PC-9 (cell line): ENCODE data around the gene POU5F1. TPM values are rescaled to one million over a fixed set of nuclear protein-coding genes. Genes with fewer than 3 reads are reported as not detected.

Source experiments
- BruUV-seq: library from RNA; stranded (reverse); fragments of 400-500 nt; replicated peaks from 2 replicates; lab custom pipeline; 2021; lab: Mats Ljungman, UMichigan
- CTCF ChIA-PET: fragments of 300-600 bp; sonication (Branson Sonifier 250); formaldehyde crosslinking; loops from one replicate; lab custom pipeline; 2022; ENCODE audit warnings: antibody characterized with exemption; lab: Charles Lee
- POLR2A ChIA-PET: fragments of 300-600 bp; sonication (Branson Sonifier 250); formaldehyde crosslinking; loops from one replicate; lab custom pipeline; 2022; ENCODE audit warnings: antibody characterized with exemption; ENCODE audit not compliant: unreplicated experiment; lab: Charles Lee
- DNase-seq, 2 experiments: peaks; one replicate each; pipeline versions ENCODE4 v3.0.0 to v3.0.0-alpha.2; 2015 to 2022; ENCODE audit warnings: mixed read lengths in 1 of 2
- H2AFZ ChIP-seq: fragments of 200-600 bp; sonication (generic); 2 replicates; pipeline ENCODE4 v1.8.1; 2017; ENCODE audit warnings: antibody characterized with exemption
- H3F3A ChIP-seq: fragments of 200-600 bp; sonication (generic); 2 replicates; pipeline ENCODE4 v1.8.1; 2017; ENCODE audit warnings: antibody characterized with exemption, mild to moderate bottlenecking, low read depth; ENCODE audit not compliant: insufficient read depth
- H3K27ac ChIP-seq: fragments of 200-600 bp; sonication (generic); 2 replicates; pipeline ENCODE4 v1.6.1; 2016; ENCODE audit warnings: mixed run types
- H3K27me3 ChIP-seq: fragments of 200-600 bp; sonication (generic); 2 replicates; pipeline ENCODE4 v1.6.1; 2016; ENCODE audit warnings: low read depth, mixed run types; ENCODE audit not compliant: insufficient read depth
- H3K36me3 ChIP-seq: fragments of 200-600 bp; sonication (generic); 2 replicates; pipeline ENCODE4 v1.6.1; 2016; ENCODE audit warnings: low read depth, mixed run types
- H3K4me1 ChIP-seq: fragments of 200-600 bp; sonication (generic); replicated peaks from 2 replicates; pipeline ENCODE4 v1.6.1; 2016; ENCODE audit warnings: mixed run types; ENCODE audit not compliant: insufficient read depth
- H3K4me2 ChIP-seq: fragments of 200-600 bp; sonication (generic); 2 replicates; pipeline ENCODE4 v1.6.1; 2017; ENCODE audit warnings: mixed run types
- H3K4me3 ChIP-seq: fragments of 200-600 bp; sonication (generic); 2 replicates; pipeline ENCODE4 v1.6.1; 2016; ENCODE audit warnings: mixed run types
- H3K79me2 ChIP-seq: fragments of 200-600 bp; sonication (generic); 2 replicates; pipeline ENCODE4 v1.6.1; 2017; ENCODE audit warnings: low read depth, mixed run types
- H3K9me2 ChIP-seq: fragments of 200-600 bp; sonication (generic); 2 replicates; pipeline ENCODE4 v1.8.1; 2017; ENCODE audit warnings: mild to moderate bottlenecking; ENCODE audit not compliant: insufficient read depth
- H3K9me3 ChIP-seq: fragments of 200-600 bp; sonication (generic); 2 replicates; pipeline ENCODE4 v1.8.1; 2016; ENCODE audit warnings: low read depth; ENCODE audit not compliant: insufficient read depth
- H4K20me1 ChIP-seq: fragments of 200-600 bp; sonication (generic); 2 replicates; pipeline ENCODE4 v1.8.1; 2017; ENCODE audit not compliant: insufficient read depth
- EZH2 ChIP-seq: fragments of 200-600 bp; sonication (generic); IDR thresholded peaks from 2 replicates; pipeline ENCODE4 v1.8.0; 2017; ENCODE audit warnings: antibody characterized with exemption, low read depth
- intact Hi-C: fragments of 100-400 bp; cut with micrococcal nuclease; formaldehyde crosslinking; loops from one replicate; pipeline ENCODE4 v1.10.0; 2022; ENCODE audit not compliant: unreplicated experiment
- total RNA-seq: library from RNA; stranded (reverse); gene quantifications from 2 replicates; pipeline ENCODE4 v1.2.3, GENCODE V29; 2021
- TF ChIP-seq, protein P1 (sequence below): fragments of 200-600 bp; sonication (generic); conservative IDR thresholded peaks from 2 replicates; pipeline ENCODE4 v1.6.1; 2017; ENCODE audit warnings: mixed run types, antibody characterized with exemption, mild to moderate bottlenecking, moderate library complexity

POU5F1 gene
- total RNA-seq, 1 experiment from 2014 or later, result 1.4 TPM

- no peaks in the 10 kb centered on the region for H3K36me3 ChIP-seq
- peaks cover 16% of the 10 kb centered on the region for H3K4me1 ChIP-seq
- H2AFZ ChIP-seq, result peak overlapping the region; percentile 96
- ChIA-PET POLR2A (interaction anchor here (0.5 to 0.9 kb wide), 6 partner anchors 10 to 946 kb away, joined by 3 to 11 read pairs (median 4); partner anchors contain the start of gene TRIM26), CTCF (interaction anchor here (0.6 to 0.7 kb wide), 3 partner anchors 16 to 207 kb away, joined by 3 read pairs; no protein-coding TSS in a partner anchor)
- H3K9me3 ChIP-seq, result no peaks in the 10 kb centered on the region
- H3K9me2 ChIP-seq, result no peaks in the 10 kb centered on the region
- H3F3A ChIP-seq, result no peaks in the 10 kb centered on the region
- H3K4me3 ChIP-seq, result peak overlapping the region; percentile 89
- H3K4me2 ChIP-seq, result peak overlapping the region; percentile 81
- peak in 1 of 2 experiments; percentile 40 for DNase-seq
- no peak overlapping the region for H3K27ac ChIP-seq
- H4K20me1 ChIP-seq, result no peaks in the 10 kb centered on the region; the same call in 1 of the 2 replicates
- BruUV-seq, result TSS peak; percentile 59
- intact Hi-C loops, result loop anchor here (1.0 to 2.0 kb wide), 2 partner anchors 10 to 34 kb away; no protein-coding TSS in a partner anchor
- TF ChIP-seq, protein P1, sequence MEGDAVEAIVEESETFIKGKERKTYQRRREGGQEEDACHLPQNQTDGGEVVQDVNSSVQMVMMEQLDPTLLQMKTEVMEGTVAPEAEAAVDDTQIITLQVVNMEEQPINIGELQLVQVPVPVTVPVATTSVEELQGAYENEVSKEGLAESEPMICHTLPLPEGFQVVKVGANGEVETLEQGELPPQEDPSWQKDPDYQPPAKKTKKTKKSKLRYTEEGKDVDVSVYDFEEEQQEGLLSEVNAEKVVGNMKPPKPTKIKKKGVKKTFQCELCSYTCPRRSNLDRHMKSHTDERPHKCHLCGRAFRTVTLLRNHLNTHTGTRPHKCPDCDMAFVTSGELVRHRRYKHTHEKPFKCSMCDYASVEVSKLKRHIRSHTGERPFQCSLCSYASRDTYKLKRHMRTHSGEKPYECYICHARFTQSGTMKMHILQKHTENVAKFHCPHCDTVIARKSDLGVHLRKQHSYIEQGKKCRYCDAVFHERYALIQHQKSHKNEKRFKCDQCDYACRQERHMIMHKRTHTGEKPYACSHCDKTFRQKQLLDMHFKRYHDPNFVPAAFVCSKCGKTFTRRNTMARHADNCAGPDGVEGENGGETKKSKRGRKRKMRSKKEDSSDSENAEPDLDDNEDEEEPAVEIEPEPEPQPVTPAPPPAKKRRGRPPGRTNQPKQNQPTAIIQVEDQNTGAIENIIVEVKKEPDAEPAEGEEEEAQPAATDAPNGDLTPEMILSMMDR, result no peak
- no peak for TF ChIP-seq EZH2
- H3K79me2 ChIP-seq, result no peaks in the 10 kb centered on the region
- H3K27me3 ChIP-seq, result no peaks in the 10 kb centered on the region
Observed at GRCh38 chr6:31158863-31159855, 11.3 kb downstream of the POU5F1 start.

GRCh38 chr6:31158140-31158862 lies 12.2 kb downstream of the POU5F1 start, which contains the start of gene TCF19:
Gene TCF19, plus strand, starts transcription at chr6:31158589. Its CDS starts 881 bp downstream, at chr6:31159470.
- DNase-seq, result peak; percentile 96 to 100
- Histone ChIP-seq H3F3A (no peaks in the 10 kb centered on the region), H4K20me1 (no peaks in the 10 kb centered on the region; the same call in 1 of the 2 replicates), H3K79me2 (no peaks in the 10 kb centered on the region), H2AFZ (peak within 1 kb of the TSS; percentile 96), H3K27ac (no peak within 1 kb of the TSS), H3K4me3 (peak within 1 kb of the TSS; percentile 89), H3K27me3 (no peaks in the 10 kb centered on the region), H3K36me3 (no peaks in the 10 kb centered on the region), H3K9me2 (no peaks in the 10 kb centered on the region), H3K4me1 (peaks cover 16% of the 10 kb centered on the region), H3K9me3 (no peaks in the 10 kb centered on the region), H3K4me2 (peak within 1 kb of the TSS; percentile 94)
- POLR2A ChIA-PET, result interaction anchor here (0.5 to 0.9 kb wide), 5 partner anchors 11 to 945 kb away, joined by 3 to 11 read pairs (median 4); partner anchors contain the start of gene TRIM26
- no TSS peak for BruUV-seq
- TF ChIP-seq, protein P1, result no peak
- no peak for TF ChIP-seq EZH2
- intact Hi-C loops, result loop anchor here (1.0 to 2.0 kb wide), 2 partner anchors 11 to 34 kb away; no protein-coding TSS in a partner anchor
- CTCF ChIA-PET, result interaction anchor here (0.6 to 1.2 kb wide), 5 partner anchors 15 to 208 kb away, joined by 3 to 4 read pairs (median 3); no protein-coding TSS in a partner anchor
